Measurements from ENCODE around the gene TACC3.

TACC3 gene

DNA sequence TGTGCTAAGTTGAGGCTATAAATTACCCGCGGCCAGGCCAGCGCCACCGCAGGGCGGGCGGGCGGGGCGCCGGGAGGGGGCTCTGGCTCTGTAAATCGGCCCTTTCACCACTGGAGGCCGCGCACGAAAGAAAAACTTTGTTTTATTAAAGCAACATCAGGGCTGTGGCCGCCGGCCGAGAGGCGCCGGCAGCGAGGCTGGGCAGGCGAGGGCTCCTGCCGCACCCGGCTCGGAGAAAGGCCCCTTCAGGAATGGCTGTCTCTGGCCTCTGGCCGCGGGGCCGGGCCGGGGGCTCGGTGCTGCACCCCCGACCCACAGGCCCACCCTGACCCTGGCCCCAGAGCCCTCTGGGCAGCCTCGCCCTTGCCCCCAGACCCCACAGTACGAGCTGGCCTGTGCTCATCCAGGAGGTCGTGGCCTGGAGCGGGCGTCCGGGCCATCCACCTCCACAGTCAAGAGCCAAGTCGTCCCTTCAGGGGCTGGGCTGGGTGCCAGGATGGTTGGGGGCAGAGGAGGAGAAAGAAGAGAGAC is 42.3 kb downstream of the TACC3 start (continued):
- TF ChIP-seq ZNF23 (tag by site-specific recombination; IDR thresholded peaks at IDR 0.05; ENCODE audit: borderline replicate concordance) = no peak
- no peak for TF ChIP-seq ZBTB48 (tag by site-specific recombination; IDR thresholded peaks at IDR 0.05)
- TF ChIP-seq, protein P1, sequence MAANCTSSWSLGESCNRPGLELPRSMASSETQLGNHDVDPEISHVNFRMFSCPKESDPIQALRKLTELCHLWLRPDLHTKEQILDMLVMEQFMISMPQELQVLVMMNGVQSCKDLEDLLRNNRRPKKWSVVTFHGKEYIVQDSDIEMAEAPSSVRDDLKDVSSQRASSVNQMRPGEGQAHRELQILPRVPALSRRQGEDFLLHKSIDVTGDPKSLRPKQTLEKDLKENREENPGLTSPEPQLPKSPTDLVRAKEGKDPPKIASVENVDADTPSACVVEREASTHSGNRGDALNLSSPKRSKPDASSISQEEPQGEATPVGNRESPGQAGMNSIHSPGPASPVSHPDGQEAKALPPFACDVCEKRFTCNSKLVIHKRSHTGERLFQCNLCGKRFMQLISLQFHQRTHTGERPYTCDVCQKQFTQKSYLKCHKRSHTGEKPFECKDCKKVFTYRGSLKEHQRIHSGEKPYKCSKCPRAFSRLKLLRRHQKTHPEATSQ (tag by site-specific recombination; IDR thresholded peaks at IDR 0.05) = no peak
- TF ChIP-seq KLF10 (tag by site-specific recombination; IDR thresholded peaks at IDR 0.05) = no peak

DNA sequence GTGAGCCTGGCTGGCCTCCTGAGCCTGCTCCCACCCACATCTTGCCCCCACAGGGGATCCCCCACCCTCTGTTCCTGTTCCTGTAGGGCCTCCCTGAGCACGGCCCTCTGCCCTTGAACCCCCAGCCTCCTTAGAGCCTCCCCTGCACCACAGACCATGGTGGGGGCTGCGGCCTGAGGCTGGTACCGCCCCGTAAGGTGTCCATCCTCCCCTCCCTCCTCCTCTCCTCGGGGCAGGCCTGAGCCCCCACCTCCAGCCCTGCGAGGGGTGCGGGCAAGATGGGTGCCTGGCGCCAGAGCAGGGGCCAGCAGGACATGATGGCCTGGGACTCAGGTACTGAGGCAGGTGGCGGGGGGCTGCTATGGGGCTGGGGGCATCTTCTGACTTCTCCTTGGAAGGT is 43.3 kb downstream of the TACC3 start:
- TF ChIP-seq ZNF777 (tag by site-specific recombination; IDR thresholded peaks at IDR 0.05; ENCODE audit: borderline replicate concordance) (no peak), ZFP41 (tag by site-specific recombination; IDR thresholded peaks at IDR 0.05; ENCODE audit: borderline replicate concordance) (no peak), ZBTB48 (tag by site-specific recombination; IDR thresholded peaks at IDR 0.05) (no peak), ZSCAN30 (tag by site-specific recombination; IDR thresholded peaks at IDR 0.05) (no peak), ZNF768 (tag by site-specific recombination; IDR thresholded peaks at IDR 0.05) (no peak), ZNF629 (tag by site-specific recombination; IDR thresholded peaks at IDR 0.05) (no peak), ZNF658 (tag by site-specific recombination; IDR thresholded peaks at IDR 0.05) (no peak), KLF1 (tag by site-specific recombination; IDR thresholded peaks at IDR 0.05) (no peak), ZNF121 (tag by site-specific recombination; IDR thresholded peaks at IDR 0.05) (no peak), ZNF423 (tag by site-specific recombination; IDR thresholded peaks at IDR 0.05) (no peak), YY2 (tag by site-specific recombination; IDR thresholded peaks at IDR 0.05) (no peak), ZNF132 (tag by site-specific recombination; IDR thresholded peaks at IDR 0.05; ENCODE audit: borderline replicate concordance) (no peak), ZNF561 (tag by site-specific recombination; IDR thresholded peaks at IDR 0.05; ENCODE audit: borderline replicate concordance) (no peak)
- TF ChIP-seq, protein P2, sequence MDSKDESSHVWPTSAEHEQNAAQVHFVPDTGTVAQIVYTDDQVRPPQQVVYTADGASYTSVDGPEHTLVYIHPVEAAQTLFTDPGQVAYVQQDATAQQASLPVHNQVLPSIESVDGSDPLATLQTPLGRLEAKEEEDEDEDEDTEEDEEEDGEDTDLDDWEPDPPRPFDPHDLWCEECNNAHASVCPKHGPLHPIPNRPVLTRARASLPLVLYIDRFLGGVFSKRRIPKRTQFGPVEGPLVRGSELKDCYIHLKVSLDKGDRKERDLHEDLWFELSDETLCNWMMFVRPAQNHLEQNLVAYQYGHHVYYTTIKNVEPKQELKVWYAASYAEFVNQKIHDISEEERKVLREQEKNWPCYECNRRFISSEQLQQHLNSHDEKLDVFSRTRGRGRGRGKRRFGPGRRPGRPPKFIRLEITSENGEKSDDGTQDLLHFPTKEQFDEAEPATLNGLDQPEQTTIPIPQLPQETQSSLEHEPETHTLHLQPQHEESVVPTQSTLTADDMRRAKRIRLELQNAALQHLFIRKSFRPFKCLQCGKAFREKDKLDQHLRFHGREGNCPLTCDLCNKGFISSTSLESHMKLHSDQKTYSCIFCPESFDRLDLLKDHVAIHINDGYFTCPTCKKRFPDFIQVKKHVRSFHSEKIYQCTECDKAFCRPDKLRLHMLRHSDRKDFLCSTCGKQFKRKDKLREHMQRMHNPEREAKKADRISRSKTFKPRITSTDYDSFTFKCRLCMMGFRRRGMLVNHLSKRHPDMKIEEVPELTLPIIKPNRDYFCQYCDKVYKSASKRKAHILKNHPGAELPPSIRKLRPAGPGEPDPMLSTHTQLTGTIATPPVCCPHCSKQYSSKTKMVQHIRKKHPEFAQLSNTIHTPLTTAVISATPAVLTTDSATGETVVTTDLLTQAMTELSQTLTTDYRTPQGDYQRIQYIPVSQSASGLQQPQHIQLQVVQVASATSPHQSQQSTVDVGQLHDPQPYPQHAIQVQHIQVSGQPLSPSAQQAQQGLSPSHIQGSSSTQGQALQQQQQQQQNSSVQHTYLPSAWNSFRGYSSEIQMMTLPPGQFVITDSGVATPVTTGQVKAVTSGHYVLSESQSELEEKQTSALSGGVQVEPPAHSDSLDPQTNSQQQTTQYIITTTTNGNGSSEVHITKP (tag by site-specific recombination; IDR thresholded peaks at IDR 0.05) = no peak
- no peak overlapping the region for H3K4me3 ChIP-seq (ENCODE audit: low read depth, low read length)
- H3K4me1 ChIP-seq (ENCODE audit: control insufficient read depth, insufficient read depth, low read length) = no peaks in the 10 kb centered on the region
- CTCF ChIA-PET = no interaction called here
- no peaks in the 10 kb centered on the region for H3K9me3 ChIP-seq (ENCODE audit: control insufficient read depth, insufficient read depth, low read depth, low read length)
- no peaks in the 10 kb centered on the region for H3K36me3 ChIP-seq (ENCODE audit: control insufficient read depth in 2 of 2, insufficient read depth in 1 of 2, low read length in 2 of 2)
- H3K27ac ChIP-seq (ENCODE audit: extremely low read depth, low read depth, low read length) = no peak overlapping the region
- POLR2A ChIA-PET = interaction anchor here (1.5 kb wide), 1 partner anchor 28 kb away, joined by 5 read pairs; the partner anchor contains the start of gene FGFR3

DNA sequence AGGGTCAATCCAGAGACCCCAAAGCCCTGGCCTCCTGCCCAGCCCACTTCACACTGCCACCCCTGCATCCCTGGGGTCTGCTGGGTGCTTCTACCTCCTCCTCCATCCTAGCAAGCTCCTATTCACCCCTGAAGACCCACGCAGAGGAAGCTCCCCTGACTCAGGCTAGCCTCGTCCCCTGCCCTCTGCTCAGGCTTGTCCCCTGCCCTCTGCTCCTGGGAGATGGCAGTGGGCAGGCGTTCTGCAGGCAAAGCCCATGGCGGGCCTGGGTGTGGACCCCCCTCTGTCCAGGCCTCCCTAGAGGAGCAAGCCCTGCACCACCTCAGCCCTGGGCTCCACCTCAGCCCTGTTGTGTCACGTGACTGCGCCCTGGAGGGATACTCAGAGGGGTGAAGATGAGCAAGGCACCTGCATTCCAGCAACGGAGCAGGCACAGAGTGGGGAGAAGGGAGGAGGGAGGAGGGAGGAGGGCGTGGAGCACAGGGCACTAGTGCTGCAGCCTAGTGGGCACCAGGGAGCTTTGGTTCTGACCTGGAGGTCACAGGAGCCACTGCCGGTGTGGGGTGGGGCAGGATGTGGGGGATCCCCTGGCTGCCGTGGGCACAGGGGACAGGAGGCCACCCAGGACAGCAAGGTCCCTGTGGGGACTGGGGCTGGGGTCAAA is 44.2 kb downstream of the TACC3 start:
- no peaks in the 10 kb centered on the region for H3K9me3 ChIP-seq (ENCODE audit: control insufficient read depth, insufficient read depth, low read depth, low read length)
- no peak overlapping the region for H3K27ac ChIP-seq (ENCODE audit: extremely low read depth, low read depth, low read length)
- ChIA-PET POLR2A (interaction anchor here (1.5 kb wide), 1 partner anchor 27 kb away, joined by 5 read pairs; the partner anchor contains the start of gene FGFR3), CTCF (interaction anchor here (3.0 kb wide), 1 partner anchor 19 kb away, joined by 23 read pairs; no protein-coding TSS in a partner anchor)
- H3K4me3 ChIP-seq (ENCODE audit: low read depth, low read length) = no peak overlapping the region
- no peaks in the 10 kb centered on the region for H3K4me1 ChIP-seq (ENCODE audit: control insufficient read depth, insufficient read depth, low read length)
- H3K36me3 ChIP-seq (ENCODE audit: control insufficient read depth in 2 of 2, insufficient read depth in 1 of 2, low read length in 2 of 2) = no peaks in the 10 kb centered on the region
- TF ChIP-seq ZBTB8A (tag by site-specific recombination; IDR thresholded peaks at IDR 0.05) (peak; percentile 45; the same call in 1 of the 2 replicates), ZNF354C (tag by site-specific recombination; IDR thresholded peaks at IDR 0.05; ENCODE audit: borderline replicate concordance, low read depth) (no peak), ZNF600 (tag by site-specific recombination; IDR thresholded peaks at IDR 0.05) (peak; percentile 43; the same call in 1 of the 2 replicates), ZFP3 (tag by site-specific recombination; IDR thresholded peaks at IDR 0.05; ENCODE audit: low read depth) (peak; percentile 74; the same call in 1 of the 2 replicates)
- TF ChIP-seq, protein P2 (tag by site-specific recombination; IDR thresholded peaks at IDR 0.05) = peak; percentile 19; the same call in 1 of the 2 replicates
- TF ChIP-seq, protein P3, sequence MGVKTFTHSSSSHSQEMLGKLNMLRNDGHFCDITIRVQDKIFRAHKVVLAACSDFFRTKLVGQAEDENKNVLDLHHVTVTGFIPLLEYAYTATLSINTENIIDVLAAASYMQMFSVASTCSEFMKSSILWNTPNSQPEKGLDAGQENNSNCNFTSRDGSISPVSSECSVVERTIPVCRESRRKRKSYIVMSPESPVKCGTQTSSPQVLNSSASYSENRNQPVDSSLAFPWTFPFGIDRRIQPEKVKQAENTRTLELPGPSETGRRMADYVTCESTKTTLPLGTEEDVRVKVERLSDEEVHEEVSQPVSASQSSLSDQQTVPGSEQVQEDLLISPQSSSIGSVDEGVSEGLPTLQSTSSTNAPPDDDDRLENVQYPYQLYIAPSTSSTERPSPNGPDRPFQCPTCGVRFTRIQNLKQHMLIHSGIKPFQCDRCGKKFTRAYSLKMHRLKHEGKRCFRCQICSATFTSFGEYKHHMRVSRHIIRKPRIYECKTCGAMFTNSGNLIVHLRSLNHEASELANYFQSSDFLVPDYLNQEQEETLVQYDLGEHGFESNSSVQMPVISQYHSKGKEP (tag by site-specific recombination; IDR thresholded peaks at IDR 0.05) = no peak

All from HEK293 (cell line).